HepG2 (cell line): Measurements from ENCODE around the gene RERE. TPM values are rescaled to one million over a fixed set of nuclear protein-coding genes. Genes with fewer than 3 reads are reported as not detected.
"Not testable (repeated sequence)": the region's sequence is repeated elsewhere in the genome, so short reads cannot be mapped to it uniquely, and the experiment has no call there.

Experiments
- ATAC-seq: fragments of 200-7000 bp; cut with Tn5 transposase; 3 replicates; pipeline ENCODE4 v1.9.1; 2020; ENCODE audit warnings: mild to moderate bottlenecking, moderate library complexity
- BruUV-seq: library from RNA; stranded (reverse); fragments of 400-500 nt; replicated peaks from 2 replicates; lab custom pipeline; 2021; lab: Mats Ljungman, UMichigan
- CTCF ChIA-PET: fragments of 300-600 bp; formaldehyde crosslinking; extraction: SDS; loops from one replicate; lab custom pipeline; 2021; ENCODE audit warnings: low total read pairs, inconsistent platforms, low intra/inter-chr PET ratio; lab: Yijun Ruan, JAX
- POLR2A ChIA-PET: fragments of 350-600 bp; sonication (Branson Sonifier 250); formaldehyde crosslinking; loops from one replicate; lab custom pipeline; 2020; ENCODE audit warnings: antibody characterized with exemption, inconsistent platforms; lab: Yijun Ruan, JAX
- DNase-seq: peaks from one replicate; pipeline ENCODE4 v3.0.0-alpha.2; 2015; ENCODE audit warnings: low spot score
- FAIRE-seq: peaks from 3 replicates; lab custom pipeline; 2011; peaks lifted over from hg19 to GRCh38; lab: Jason Lieb, UNC
- H2AFZ ChIP-seq: one replicate; pipeline ENCODE4 v1.6.1; 2011; ENCODE audit warnings: low read length, inconsistent platforms
- H3K27ac ChIP-seq: fragments of 300-600 bp; 3 replicates; pipeline ENCODE4 v1.8.0; 2011; ENCODE audit warnings: mixed run types, mild to moderate bottlenecking, mixed read lengths, low read length, inconsistent platforms; ENCODE audit not compliant: insufficient read depth; ENCODE audit errors: extremely low read length
- H3K27me3 ChIP-seq, 2 experiments: fragments of 200-600 bp in 1 of 2; 2 replicates in 1 of 2; 3 replicates in 1 of 2; pipeline versions ENCODE4 v1.6.0 to v1.8.0; 2011; ENCODE audit warnings: low read length in 2 of 2, mild to moderate bottlenecking in 2 of 2, moderate library complexity in 2 of 2, inconsistent platforms in 1 of 2; ENCODE audit not compliant: insufficient read depth in 2 of 2, control insufficient read depth in 1 of 2
- H3K36me3 ChIP-seq, 2 experiments: fragments of 200-600 bp in 1 of 2; replicated peaks in 1 of 2; 2 replicates in 1 of 2; 3 replicates in 1 of 2; pipeline versions ENCODE4 v1.5.1 to v1.8.0; 2011; ENCODE audit warnings: low read length in 2 of 2, inconsistent platforms in 1 of 2; ENCODE audit not compliant: insufficient read depth in 2 of 2, control insufficient read depth in 1 of 2
- H3K4me1 ChIP-seq: 2 replicates; pipeline ENCODE4 v1.5.1; 2012; ENCODE audit warnings: low read length, inconsistent platforms; ENCODE audit not compliant: insufficient read depth
- H3K4me2 ChIP-seq: 2 replicates; pipeline ENCODE4 v1.6.0; 2011; ENCODE audit warnings: low read depth, low read length, inconsistent platforms
- H3K4me3 ChIP-seq, 3 experiments: fragments of 200-600 bp in 1 of 3; sonication (generic), shearing (Covaris generic) in 1 of 3; replicated peaks in 1 of 3; 2 replicates each; pipeline ENCODE4 v1.5.1; 2011 to 2016; ENCODE audit warnings: low read length in 3 of 3, inconsistent platforms in 2 of 3, low read depth in 2 of 3, mild to moderate bottlenecking in 2 of 3, control low read depth in 1 of 3, mixed read lengths in 1 of 3; ENCODE audit not compliant: insufficient read depth in 1 of 3
- H3K79me2 ChIP-seq: one replicate; pipeline ENCODE4 v1.6.1; 2011; ENCODE audit warnings: low read length, inconsistent platforms; ENCODE audit not compliant: insufficient read depth
- H3K9ac ChIP-seq: 2 replicates; pipeline ENCODE4 v1.6.0; 2011; ENCODE audit warnings: mild to moderate bottlenecking, low read depth, low read length, inconsistent platforms; ENCODE audit not compliant: insufficient read depth
- H3K9me3 ChIP-seq: 2 replicates; pipeline ENCODE4 v1.5.1; 2012; ENCODE audit warnings: mild to moderate bottlenecking, low read length
- H4K20me1 ChIP-seq: 2 replicates; pipeline ENCODE4 v1.6.0; 2011; ENCODE audit warnings: inconsistent platforms, mild to moderate bottlenecking, low read length, moderate library complexity; ENCODE audit not compliant: insufficient read depth
- ARID4A ChIP-seq: sonication (generic); formaldehyde crosslinking; IDR thresholded peaks from 2 replicates; pipeline ENCODE4 v1.5.0; 2020; ENCODE audit warnings: mild to moderate bottlenecking, missing genetic modification reagents, borderline replicate concordance
- GMEB1 ChIP-seq: sonication (generic); formaldehyde crosslinking; IDR thresholded peaks from 2 replicates; pipeline ENCODE4 v1.5.1; 2020; ENCODE audit warnings: missing genetic modification reagents, mild to moderate bottlenecking, borderline replicate concordance
- ZMYM3 ChIP-seq: sonication (generic); formaldehyde crosslinking; IDR thresholded peaks from 2 replicates; pipeline ENCODE4 v1.5.1; 2020; ENCODE audit warnings: mild to moderate bottlenecking, missing genetic modification reagents
- ZNF329 ChIP-seq: sonication (generic); formaldehyde crosslinking; IDR thresholded peaks from 2 replicates; pipeline ENCODE4 v1.9.0; 2021; ENCODE audit warnings: low read depth, mild to moderate bottlenecking, missing genetic modification reagents
- ZNF460 ChIP-seq: sonication (generic); formaldehyde crosslinking; IDR thresholded peaks from 2 replicates; pipeline ENCODE4 v1.5.1; 2020; ENCODE audit warnings: missing genetic modification reagents, mild to moderate bottlenecking, borderline replicate concordance
- whole genome bisulfite sequencing: methylation state at CpG from one replicate; pipeline ENCODE4 v1.1.6; 2017; ENCODE audit warnings: low lambda C conversion rate; 5-methylcytosine and 5-hydroxymethylcytosine counted together
- in situ Hi-C: cut with HindIII; loops from 2 replicates; pipeline ENCODE4 v1.10.0; 2017; ENCODE audit warnings: low pct_unique_long_range_greater_than_20kb; ENCODE audit not compliant: extremely low pct_ligation_motif_present
- intact Hi-C: fragments of 100-400 bp; cut with micrococcal nuclease; formaldehyde crosslinking; loops from one replicate; pipeline ENCODE4 v1.10.0; 2022; ENCODE audit not compliant: unreplicated experiment
- polyA plus RNA-seq, 8 experiments: library from polyadenylated mRNA; depleted of rRNA in 3 of 8; stranded (reverse) in 7 of 8; unstranded in 1 of 8; fragments of >200 nt; fragmentation: Illumina TruSeq in 4 of 8; extraction: Trizol in 4 of 8; gene quantifications; 2 replicates each; pipeline versions ENCODE4 v1.2.1 to v1.2.3, GENCODE V29; 2011 to 2016; ENCODE audit warnings: low read depth in 4 of 8, missing spikeins in 1 of 8, mixed read lengths in 1 of 8; ENCODE audit not compliant: insufficient read depth in 1 of 8
- total RNA-seq, 5 experiments: library from RNA; depleted of rRNA; stranded (reverse); fragments of >200 nt; fragmentation: Illumina TruSeq; extraction: Trizol; gene quantifications; 2 replicates each; pipeline ENCODE4 v1.2.3, GENCODE V29; 2016; ENCODE audit warnings: low read depth in 1 of 5

The RERE gene
- total and polyA plus RNA-seq, 2 of the 13 experiments (the other 11 are each of a cell fraction or from before 2014, with no cell fraction given): 18.3 to 21.9 TPM

GRCh38 chr1:8830732-8831131, 13.3 kb upstream of the RERE start:
- DNase-seq, H3K9ac ChIP-seq, intact Hi-C loops, H2AFZ ChIP-seq, ATAC-seq, H3K9me3 ChIP-seq, H3K27ac ChIP-seq, H3K36me3 ChIP-seq, H4K20me1 ChIP-seq, H3K4me3 ChIP-seq, FAIRE-seq, BruUV-seq, H3K27me3 ChIP-seq, H3K79me2 ChIP-seq: not testable (repeated sequence)
- H3K4me1 ChIP-seq: peaks cover 62% of the 10 kb centered on the region
- in situ Hi-C loops: loop anchor here (25.0 kb wide), 1 partner anchor 268 kb away; no protein-coding TSS in a partner anchor
- ChIA-PET CTCF (interaction anchor here (2.0 kb wide), 1 partner anchor 18 kb away, joined by 9 read pairs; no protein-coding TSS in a partner anchor), POLR2A (interaction anchor here (0.7 kb wide), 1 partner anchor 410 kb away, joined by 3 read pairs; no protein-coding TSS in a partner anchor)
- WGBS: 39% methylated on average over 10 of the region's 10 CpGs
- TF ChIP-seq ZMYM3 (0 out of 2 replicates have a peak, but pooled peaks have one; percentile 26), ZNF460 (CRISPR knock-in tag) (peak; percentile 52; the same call in 1 of the 2 replicates)
- TF ChIP-seq, all 625 proteins: peak for 2; not testable (repeated sequence) for 623
- peak overlapping the region; percentile 50 for H3K4me2 ChIP-seq

- BruUV-seq: no TSS peak
- WGBS: 39% methylated on average over 10 of the region's 10 CpGs
- H3K27ac ChIP-seq: no peak overlapping the region
- in situ Hi-C loops: loop anchor here (25.0 kb wide), 1 partner anchor 264 kb away; no protein-coding TSS in a partner anchor
- no peaks in the 10 kb centered on the region for H4K20me1 ChIP-seq
- POLR2A ChIA-PET: interaction anchor here (1.5 kb wide), 1 partner anchor 8 kb away, joined by 10 read pairs; the partner anchor contains the start of gene RERE
- FAIRE-seq: no peak
- CTCF ChIA-PET: no interaction called here
- no peaks in the 10 kb centered on the region for H3K9me3 ChIP-seq
- H3K4me2 ChIP-seq: peak overlapping the region; percentile 50
- intact Hi-C loops: no loop called here
- H3K79me2 ChIP-seq: no peaks in the 10 kb centered on the region
- no peaks in the 10 kb centered on the region for H3K36me3 ChIP-seq
- peak overlapping the region in 2 of 3 experiments; percentile 22 to 26; a peak in 1 of 6 replicates for H3K4me3 ChIP-seq
- peak; percentile 51 for ATAC-seq
- no peak for DNase-seq
- no peaks in the 10 kb centered on the region; a peak in 1 of 5 replicates for H3K27me3 ChIP-seq
- H3K9ac ChIP-seq: no peak overlapping the region
- no peak overlapping the region for H2AFZ ChIP-seq
- peaks cover 87% of the 10 kb centered on the region for H3K4me1 ChIP-seq
- TF ChIP-seq ZNF329 (no peak), ARID4A (CRISPR knock-in tag) (no peak), GMEB1 (CRISPR knock-in tag) (no peak)
Observed at GRCh38 chr1:8825985-8826481, 8.6 kb upstream of the RERE start.
